Stimulated activated CD8-positive, alpha-beta memory T cell treated with anti-CD3 and anti-CD28 coated beads, Interleukin-2, amount 100 ng/mL, for 1 hour (primary cell): ENCODE results near the gene HLA-DPA1.
"Not testable (repeated sequence)": the region's sequence is repeated elsewhere in the genome, so short reads cannot be mapped to it uniquely, and the experiment has no call there.

ENCODE experiments used
- DNase-seq, 2 donors: peaks; one replicate each; pipeline ENCODE4 v3.0.0-alpha.2; 2020; ENCODE audit warnings: low read depth in 2 of 2

Gene HLA-DPA1

DNA sequence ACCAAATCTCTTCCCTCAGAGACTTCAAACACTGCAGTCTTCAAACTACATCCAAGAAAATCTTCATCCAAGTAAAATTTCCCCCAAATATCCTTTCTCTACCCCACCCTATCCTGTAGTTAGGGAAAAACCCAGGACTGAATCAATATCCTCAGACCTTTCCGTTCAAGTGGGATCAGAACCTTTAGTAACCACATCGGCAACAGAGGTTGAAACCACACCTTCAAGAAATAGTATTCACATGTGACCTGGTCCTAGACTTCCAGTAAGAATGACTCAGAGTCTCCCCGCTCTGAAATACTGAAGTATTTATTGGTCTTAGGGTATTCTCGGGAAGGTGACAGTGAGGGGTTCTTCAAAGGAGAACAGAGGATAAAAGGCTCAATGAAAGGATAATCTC lies 8.7 kb downstream of the HLA-DPA1 start:
- DNase-seq: no peak

- DNase-seq: not testable (repeated sequence)
Measured at GRCh38 chr6:33063435-33063834, 10.0 kb downstream of the HLA-DPA1 start.

- DNase-seq: no peak
Measured at GRCh38 chr6:33061987-33062386, 11.5 kb downstream of the HLA-DPA1 start.

- no peak for DNase-seq
Measured at GRCh38 chr6:33057222-33058150, 16.0 kb downstream of the HLA-DPA1 start.

GRCh38 chr6:33053230-33053629 lies 20.2 kb downstream of the HLA-DPA1 start:
- no peak for DNase-seq

- DNase-seq: no peak
Measured at GRCh38 chr6:33052627-33053026, 20.8 kb downstream of the HLA-DPA1 start.

GRCh38 chr6:33050014-33050810 lies 23.2 kb downstream of the HLA-DPA1 start:
- DNase-seq: no peak

DNA sequence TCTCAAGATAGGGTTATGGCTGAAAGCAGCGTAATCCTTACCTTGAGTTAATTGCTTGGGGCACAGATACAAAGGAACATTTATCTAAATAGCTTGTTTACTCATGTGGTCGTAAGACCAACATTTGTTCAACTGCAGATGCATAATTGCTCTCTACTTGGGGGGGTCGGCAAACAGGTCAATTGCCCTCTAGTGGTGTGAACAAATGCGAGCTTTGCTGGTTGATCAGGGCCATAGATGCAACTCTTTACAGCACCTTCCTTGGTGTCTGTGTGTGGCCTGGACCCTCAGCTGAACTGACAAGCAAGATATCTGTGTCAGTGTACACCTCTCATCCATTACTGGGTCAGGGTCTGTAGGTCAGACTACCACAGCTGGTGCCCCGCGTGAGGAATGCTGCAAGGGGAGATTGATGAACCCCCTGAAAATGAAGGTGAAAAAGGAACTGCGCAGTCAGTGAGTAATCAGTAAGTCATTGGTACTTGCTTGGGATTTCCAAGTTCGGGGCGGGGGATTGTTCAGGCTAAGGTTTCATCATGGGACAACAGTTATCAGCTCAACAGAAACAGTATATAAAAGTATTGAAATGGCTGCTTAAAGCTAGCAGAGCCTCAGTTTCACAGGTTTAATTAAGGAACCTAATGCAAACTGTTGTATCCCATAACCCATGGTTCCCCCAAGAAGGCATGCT lies 24.0 kb downstream of the HLA-DPA1 start:
- DNase-seq: no peak

- no peak for DNase-seq
Measured at GRCh38 chr6:33040157-33040556, 33.3 kb downstream of the HLA-DPA1 start.

DNA sequence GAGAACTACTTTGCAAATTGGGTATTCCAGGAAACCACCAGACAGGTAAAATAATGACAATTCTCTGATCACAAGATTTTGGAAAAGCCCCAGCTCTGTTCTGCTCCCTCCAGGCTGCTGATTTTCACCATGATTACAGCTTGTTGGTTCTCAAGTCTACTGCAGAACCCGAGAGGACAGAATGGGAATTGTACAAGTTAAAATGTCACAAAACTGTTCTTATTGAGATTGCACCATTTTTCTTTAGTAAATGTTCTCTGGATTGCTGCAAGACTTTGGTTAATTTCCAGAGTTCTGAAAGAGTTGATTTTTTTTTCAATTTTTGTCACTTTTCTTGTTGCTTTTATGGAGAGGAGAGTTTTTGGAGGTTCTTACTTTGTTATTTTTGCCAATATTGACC lies 36.9 kb downstream of the HLA-DPA1 start:
- no peak for DNase-seq

DNA sequence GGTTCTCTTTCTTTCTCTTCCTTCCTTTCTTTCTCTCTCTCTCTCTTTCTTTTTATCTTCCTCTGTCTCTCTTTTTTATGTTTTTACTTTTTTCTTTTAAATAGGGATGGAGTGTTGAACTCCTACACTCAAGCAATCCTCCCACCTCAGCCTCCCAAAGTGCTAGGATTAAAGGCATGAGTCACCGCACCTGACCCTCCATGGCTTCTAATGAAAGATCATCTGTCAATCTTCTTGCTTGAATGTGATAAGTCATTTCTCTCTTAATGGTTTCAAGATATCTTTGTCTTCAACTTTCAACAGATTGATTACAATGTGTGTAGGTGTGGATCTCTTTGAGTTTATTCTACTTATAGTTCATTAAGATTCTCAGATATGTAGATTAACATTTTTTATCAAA lies 38.9 kb downstream of the HLA-DPA1 start:
- no peak for DNase-seq

DNA sequence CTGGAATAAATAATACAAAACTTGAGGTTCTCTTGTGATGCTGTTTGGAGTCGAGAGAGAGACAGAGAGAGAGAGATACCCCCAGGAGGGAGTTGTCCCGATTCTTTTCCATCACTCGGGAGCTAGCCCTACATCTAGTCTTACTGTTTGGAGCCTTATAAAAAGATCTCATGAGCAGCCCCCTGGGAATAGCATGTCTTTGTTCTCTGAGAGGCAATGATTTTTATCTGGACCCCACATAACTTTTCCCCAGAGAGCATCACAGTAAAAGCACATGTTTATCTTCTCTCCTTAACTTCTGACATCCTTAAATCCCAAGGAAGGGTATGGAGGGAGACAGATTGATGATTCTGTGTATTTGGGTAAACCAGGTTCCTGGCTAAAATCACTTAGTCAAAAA lies 43.2 kb downstream of the HLA-DPA1 start:
- no peak for DNase-seq

- DNase-seq: no peak
Measured at GRCh38 chr6:33029328-33030184, 43.9 kb downstream of the HLA-DPA1 start.

DNA sequence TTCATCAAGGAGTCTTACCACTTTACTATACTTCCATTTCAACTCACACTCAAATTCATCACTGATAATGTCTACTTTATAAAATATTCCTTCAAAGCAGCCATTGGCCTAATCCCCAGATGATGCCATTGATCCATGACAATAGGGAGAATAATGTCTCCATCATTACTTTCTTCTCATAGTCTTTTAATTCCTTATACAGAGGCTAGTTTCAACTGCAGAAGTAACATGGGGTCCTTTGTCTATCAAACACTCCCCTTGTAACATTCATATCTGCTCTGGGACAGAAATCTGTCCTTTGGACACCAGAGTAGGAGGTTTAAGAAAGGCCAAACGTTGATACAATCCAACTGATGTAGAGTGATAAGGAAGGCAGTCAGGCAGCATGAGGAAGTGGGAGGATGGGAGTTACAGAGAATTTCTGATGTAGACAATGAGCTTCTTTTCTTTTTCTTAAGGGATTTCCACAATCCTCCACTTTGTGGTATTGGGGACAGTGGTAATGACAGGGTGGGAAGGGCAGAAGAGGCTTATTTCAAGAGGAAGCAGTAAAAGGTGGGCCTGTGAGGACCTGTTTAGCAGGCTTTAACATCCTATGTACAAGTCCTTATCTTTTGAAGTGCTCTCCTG lies 45.1 kb downstream of the HLA-DPA1 start:
- DNase-seq: no peak

GRCh38 chr6:33024521-33024920 lies 48.9 kb downstream of the HLA-DPA1 start:
- DNase-seq: no peak

DNA sequence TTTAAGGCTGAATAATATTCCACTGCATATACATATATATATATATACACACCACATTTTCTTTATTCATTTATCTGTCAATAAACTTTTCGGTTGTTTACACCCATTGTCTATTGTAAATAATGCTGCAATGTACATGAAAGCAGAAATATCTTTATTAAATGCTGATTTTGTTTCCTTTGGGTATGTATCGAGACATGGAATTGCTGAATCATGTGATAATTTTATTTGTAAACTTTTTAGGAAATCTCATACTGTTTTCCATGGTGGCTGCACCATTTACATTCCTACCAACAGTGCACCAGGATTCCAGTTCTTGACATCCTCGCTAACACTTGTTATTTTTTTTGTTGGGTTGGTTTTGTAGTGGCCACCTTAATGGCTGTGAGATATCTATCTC lies 49.9 kb downstream of the HLA-DPA1 start:
- DNase-seq: no peak

- no peak for DNase-seq
Measured at GRCh38 chr6:33021917-33022316, 51.5 kb downstream of the HLA-DPA1 start.

GRCh38 chr6:33019372-33019771 lies 54.1 kb downstream of the HLA-DPA1 start:
- no peak for DNase-seq

DNA sequence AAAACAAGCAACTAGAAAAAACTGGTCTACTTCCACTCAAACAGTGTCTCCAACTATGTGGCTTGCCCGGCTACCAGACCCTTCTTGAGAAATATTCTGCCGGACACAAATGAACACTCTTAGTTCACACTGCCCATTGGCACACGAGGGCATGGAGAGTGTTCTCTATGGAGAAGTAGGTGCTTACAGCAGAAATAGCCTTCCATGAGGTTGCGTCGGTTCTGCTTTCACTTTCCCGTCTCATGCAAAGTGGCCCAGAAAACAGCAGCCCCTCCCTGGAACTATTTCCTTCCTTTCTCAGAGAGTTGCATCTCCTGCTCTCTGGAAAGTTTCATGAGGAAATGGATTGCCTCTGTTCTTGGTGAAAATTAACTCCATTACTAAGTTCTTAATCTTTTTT lies 54.5 kb downstream of the HLA-DPA1 start:
- no peak for DNase-seq

GRCh38 chr6:33018418-33018817 lies 55.0 kb downstream of the HLA-DPA1 start:
- no peak for DNase-seq
